HCT116 (cell line): ENCODE measurements around the gene PDE6B. TPM values are rescaled to one million over a fixed set of nuclear protein-coding genes. Genes with fewer than 3 reads are reported as not detected.

Experiments
- ATAC-seq: fragments of 200-7000 bp; cut with Tn5 transposase; 2 replicates; pipeline ENCODE4 v1.9.1; 2020; ENCODE audit warnings: mild to moderate bottlenecking, moderate library complexity
- BruUV-seq: library from RNA; stranded (reverse); fragments of 400-500 nt; replicated peaks from 2 replicates; lab custom pipeline; 2021; lab: Mats Ljungman, UMichigan
- CTCF ChIA-PET: fragments of 300-600 bp; sonication (Branson Sonifier 250); formaldehyde crosslinking; loops from one replicate; lab custom pipeline; 2021; ENCODE audit warnings: antibody characterized with exemption; lab: Charles Lee
- POLR2A ChIA-PET: fragments of 300-600, 350-600 bp; sonication (Branson Sonifier 250); formaldehyde crosslinking; loops from one replicate; lab custom pipeline; 2021; ENCODE audit warnings: antibody characterized with exemption; lab: Charles Lee
- RAD21 ChIA-PET, 2 experiments: fragments of 300-600 bp; sonication (Branson Sonifier 250); formaldehyde crosslinking; loops; one replicate each; lab custom pipeline; 2023; ENCODE audit warnings: low total read pairs in 2 of 2; ENCODE audit not compliant: uncharacterized antibody in 2 of 2, unreplicated experiment in 2 of 2, low non-redundant PET in 1 of 2; lab: Charles Lee
- DNase-seq: peaks from one replicate; pipeline ENCODE4 v3.0.0-alpha.2; 2010; ENCODE audit warnings: low read depth, low spot score
- H2AFZ ChIP-seq: fragments of 200-600 bp; shearing (Covaris generic), sonication (generic); 2 replicates; pipeline ENCODE4 v1.6.1; 2017; ENCODE audit warnings: low read depth, mixed run types, mixed read lengths, antibody characterized with exemption, low read length; ENCODE audit not compliant: poor library complexity, severe bottlenecking
- H3K27ac ChIP-seq: 2 replicates; pipeline ENCODE4 v1.5.1; 2012; ENCODE audit warnings: low read depth, low read length
- H3K27me3 ChIP-seq: fragments of 200-600 bp; sonication (generic); 2 replicates; pipeline ENCODE4 v1.6.1; 2016; ENCODE audit warnings: mixed run types, low read length, mixed read lengths; ENCODE audit not compliant: insufficient read depth
- H3K36me3 ChIP-seq, 2 experiments: fragments of 200-500 bp in 1 of 2; fragments of 200-600 bp in 1 of 2; sonication (Bioruptor generic) in 1 of 2; sonication (generic) in 1 of 2; 2 replicates each; pipeline versions ENCODE4 v1.5.1 to v1.6.1; 2014 to 2016; ENCODE audit warnings: low read length in 2 of 2, inconsistent platforms in 1 of 2, mixed read lengths in 1 of 2, mixed run types in 1 of 2; ENCODE audit not compliant: insufficient read depth in 2 of 2, control insufficient read depth in 1 of 2
- H3K4me1 ChIP-seq, 2 experiments: fragments of 200-600 bp in 1 of 2; sonication (generic) in 1 of 2; 2 replicates each; pipeline versions ENCODE4 v1.5.1 to v1.6.1; 2012 to 2017; ENCODE audit warnings: low read length in 2 of 2, inconsistent platforms in 1 of 2, mild to moderate bottlenecking in 1 of 2, mixed read lengths in 1 of 2, mixed run types in 1 of 2, moderate library complexity in 1 of 2; ENCODE audit not compliant: insufficient read depth in 2 of 2, control insufficient read depth in 1 of 2
- H3K4me2 ChIP-seq: fragments of 200-600 bp; sonication (generic); 2 replicates; pipeline ENCODE4 v1.6.1; 2017; ENCODE audit warnings: mixed run types, low read length, mixed read lengths
- H3K4me3 ChIP-seq, 2 experiments: fragments of 200-600 bp in 1 of 2; sonication (generic) in 1 of 2; replicated peaks in 1 of 2; 2 replicates each; pipeline ENCODE4 v1.5.1; 2011 to 2016; ENCODE audit warnings: low read length in 2 of 2, control low read depth in 1 of 2, low read depth in 1 of 2, mild to moderate bottlenecking in 1 of 2, mixed read lengths in 1 of 2, mixed run types in 1 of 2
- H3K79me2 ChIP-seq: fragments of 200-600 bp; sonication (generic); 2 replicates; pipeline ENCODE4 v1.6.1; 2017; ENCODE audit warnings: mild to moderate bottlenecking, mixed run types, low read length, moderate library complexity, mixed read lengths; ENCODE audit not compliant: insufficient read depth
- H3K9ac ChIP-seq: fragments of 200-600 bp; sonication (generic); 2 replicates; pipeline ENCODE4 v1.6.1; 2016; ENCODE audit warnings: low read length, mixed read lengths
- H3K9me2 ChIP-seq: fragments of 200-600 bp; sonication (generic), shearing (Covaris generic); 2 replicates; pipeline ENCODE4 v1.6.1; 2017; ENCODE audit warnings: mixed run types, mild to moderate bottlenecking, moderate library complexity; ENCODE audit not compliant: insufficient read depth
- H3K9me3 ChIP-seq, 2 experiments: fragments of 200-500 bp in 1 of 2; fragments of 200-600 bp in 1 of 2; sonication (Bioruptor generic) in 1 of 2; sonication (generic) in 1 of 2; 2 replicates each; pipeline ENCODE4 v1.6.1; 2014 to 2017; ENCODE audit warnings: low read length in 2 of 2, mixed read lengths in 2 of 2, inconsistent platforms in 1 of 2, low read depth in 1 of 2, mild to moderate bottlenecking in 1 of 2, mixed run types in 1 of 2, moderate library complexity in 1 of 2; ENCODE audit not compliant: control insufficient read depth in 1 of 2, insufficient read depth in 1 of 2
- H4K20me1 ChIP-seq: fragments of 200-600 bp; sonication (generic), shearing (Covaris generic); 2 replicates; pipeline ENCODE4 v1.6.1; 2017; ENCODE audit warnings: mixed run types, mild to moderate bottlenecking, moderate library complexity; ENCODE audit not compliant: insufficient read depth
- ATF3 ChIP-seq: IDR thresholded peaks from 2 replicates; pipeline ENCODE4 v1.6.1; 2012
- CEBPB ChIP-seq: IDR thresholded peaks from 2 replicates; pipeline ENCODE4 v1.6.1; 2012; ENCODE audit warnings: low read depth
- ELF1 ChIP-seq: IDR thresholded peaks from 2 replicates; pipeline ENCODE4 v1.6.1; 2012; ENCODE audit warnings: low read depth, borderline replicate concordance
- RAD21 ChIP-seq: IDR thresholded peaks from 2 replicates; pipeline ENCODE4 v1.6.1; 2012; ENCODE audit warnings: low read depth, mild to moderate bottlenecking
- ZFX ChIP-seq: fragments of 450-650 bp; IDR thresholded peaks from 2 replicates; pipeline ENCODE4 v1.6.1; 2017
- intact Hi-C: fragments of 100-400 bp; cut with micrococcal nuclease; formaldehyde crosslinking; loops from 2 replicates; pipeline ENCODE4 v1.10.0; 2022
- total RNA-seq: library from RNA; stranded (reverse); gene quantifications from one replicate; pipeline ENCODE4 v1.2.1, GENCODE V29; 2021; ENCODE audit not compliant: unreplicated experiment

Gene PDE6B
- total RNA-seq, 1 experiment from 2014 or later: not detected

- Histone ChIP-seq H3K4me1 (peaks cover 0 to 9% of the 10 kb centered on the region in 2 experiments; a peak in 2 of 4 replicates), H3K4me3 (no peak overlapping the region), H2AFZ (no peak overlapping the region), H3K27ac (no peak overlapping the region), H3K4me2 (no peak overlapping the region), H3K27me3 (no peaks in the 10 kb centered on the region), H3K9ac (no peak overlapping the region), H3K9me3 (no peaks in the 10 kb centered on the region), H3K9me2 (no peaks in the 10 kb centered on the region), H3K36me3 (no peaks in the 10 kb centered on the region), H4K20me1 (no peaks in the 10 kb centered on the region)
- ATAC-seq (no peak), DNase-seq (no peak)
- ChIA-PET RAD21 (no interaction called here), CTCF (no interaction called here)
- intact Hi-C loops: no loop called here
- TF ChIP-seq ATF3: no peak
- TF ChIP-seq, all 23 proteins: peak for 0
- H3K79me2 ChIP-seq: no peaks in the 10 kb centered on the region
- POLR2A ChIA-PET: no interaction called here
- no TSS peak for BruUV-seq
Measured at GRCh38 chr4:622071-622995, 3.0 kb upstream of the PDE6B start.

GRCh38 chr4:622996-623913 is 2.1 kb upstream of the PDE6B start:
- Histone ChIP-seq H3K4me2 (no peak overlapping the region), H3K27ac (no peak overlapping the region), H3K9me2 (no peaks in the 10 kb centered on the region), H3K27me3 (no peaks in the 10 kb centered on the region), H3K4me3 (no peak overlapping the region), H3K9me3 (no peaks in the 10 kb centered on the region), H2AFZ (no peak overlapping the region), H4K20me1 (no peaks in the 10 kb centered on the region), H3K36me3 (no peaks in the 10 kb centered on the region), H3K4me1 (no peaks in the 10 kb centered on the region), H3K79me2 (no peaks in the 10 kb centered on the region), H3K9ac (no peak overlapping the region)
- ATAC-seq (no peak), DNase-seq (no peak)
- CTCF ChIA-PET: no interaction called here
- RAD21 ChIA-PET: no interaction called here
- BruUV-seq: no TSS peak
- TF ChIP-seq ELF1: no peak
- no peak for TF ChIP-seq RAD21
- TF ChIP-seq CEBPB: no peak
- no peak for TF ChIP-seq ZFX
- intact Hi-C loops: no loop called here
- POLR2A ChIA-PET: no interaction called here
